CD14-positive monocyte (primary cell): Measurements from ENCODE around the gene WAC. TPM values are rescaled to one million over a fixed set of nuclear protein-coding genes. Genes with fewer than 3 reads are reported as not detected.

Experiments
- DNase-seq, 3 donors: peaks; one replicate each; pipeline ENCODE4 v3.0.0-alpha.2; 2011 to 2022
- H2AFZ ChIP-seq: 2 replicates; pipeline ENCODE4 v1.6.0; 2012; ENCODE audit warnings: mild to moderate bottlenecking, low read depth, low read length, inconsistent platforms; ENCODE audit not compliant: insufficient read depth, poor library complexity, severe bottlenecking
- H3K27ac ChIP-seq, 2 donors: 1 replicate in 1 of 2; 2 replicates in 1 of 2; pipeline ENCODE4 v1.5.1; 2012 to 2013; ENCODE audit warnings: low read length in 2 of 2, control low read depth in 1 of 2, inconsistent platforms in 1 of 2, low read depth in 1 of 2, mild to moderate bottlenecking in 1 of 2
- H3K27me3 ChIP-seq, 2 donors: one replicate each; pipeline versions ENCODE4 v1.6.0 to v1.6.1; 2011 to 2013; ENCODE audit warnings: low read length in 2 of 2; ENCODE audit not compliant: control insufficient read depth in 2 of 2, insufficient read depth in 2 of 2
- H3K36me3 ChIP-seq, 2 donors: replicated peaks in 1 of 2; 1 replicate in 1 of 2; 2 replicates in 1 of 2; pipeline versions ENCODE4 v1.5.1 to v1.6.1; 2012 to 2013; ENCODE audit warnings: low read length in 2 of 2, control low read depth in 1 of 2, inconsistent platforms in 1 of 2, mild to moderate bottlenecking in 1 of 2; ENCODE audit not compliant: insufficient read depth in 2 of 2, control insufficient read depth in 1 of 2
- H3K4me1 ChIP-seq, 2 donors: 1 replicate in 1 of 2; 2 replicates in 1 of 2; pipeline versions ENCODE4 v1.5.1 to v1.6.1; 2012 to 2013; ENCODE audit warnings: low read length in 2 of 2, control low read depth in 1 of 2, inconsistent platforms in 1 of 2, mild to moderate bottlenecking in 1 of 2, moderate library complexity in 1 of 2; ENCODE audit not compliant: insufficient read depth in 2 of 2, control insufficient read depth in 1 of 2
- H3K4me2 ChIP-seq: replicated peaks from 2 replicates; pipeline ENCODE3; 2012; ENCODE audit warnings: low read length, moderate library complexity, mild to moderate bottlenecking; ENCODE audit not compliant: poor library complexity, severe bottlenecking; ENCODE audit errors: extremely low read depth
- H3K4me3 ChIP-seq, 3 experiments: fragments of 200-600 bp in 1 of 3; sonication (generic) in 1 of 3; replicated peaks in 1 of 3; 1 replicate in 2 of 3; 2 replicates in 1 of 3; pipeline ENCODE4 v1.5.1; 2011 to 2013; ENCODE audit warnings: low read length in 3 of 3, mild to moderate bottlenecking in 3 of 3, control low read depth in 2 of 3, low read depth in 2 of 3, inconsistent platforms in 1 of 3, moderate library complexity in 1 of 3
- H3K79me2 ChIP-seq: 2 replicates; pipeline ENCODE4 v1.6.0; 2012; ENCODE audit warnings: mild to moderate bottlenecking, control low read depth, inconsistent platforms, low read length, moderate library complexity; ENCODE audit not compliant: insufficient read depth
- H3K9ac ChIP-seq: 2 replicates; pipeline ENCODE4 v1.6.0; 2017; ENCODE audit warnings: low read length, mild to moderate bottlenecking; ENCODE audit not compliant: insufficient read depth, poor library complexity, severe bottlenecking
- H3K9me3 ChIP-seq, 2 donors: replicated peaks in 1 of 2; 1 replicate in 1 of 2; 2 replicates in 1 of 2; pipeline versions ENCODE4 v1.5.1 to v1.6.1; 2012 to 2013; ENCODE audit warnings: low read length in 2 of 2, control low read depth in 1 of 2; ENCODE audit not compliant: control insufficient read depth in 1 of 2, insufficient read depth in 1 of 2
- H4K20me1 ChIP-seq: 2 replicates; pipeline ENCODE4 v1.6.0; 2012; ENCODE audit warnings: mild to moderate bottlenecking, low read length, control low read depth, moderate library complexity; ENCODE audit not compliant: insufficient read depth
- H3K27ac Mint-ChIP-seq, 7 donors: one replicate each; pipeline ENCODE4 v1.8.0; 2020; ENCODE audit warnings: mild to moderate bottlenecking in 7 of 7, mixed read lengths in 7 of 7, moderate library complexity in 6 of 7, inconsistent platforms in 2 of 7
- H3K27me3 Mint-ChIP-seq, 3 donors: one replicate each; pipeline ENCODE4 v1.8.0; 2021 to 2022; ENCODE audit warnings: low read depth in 3 of 3, mild to moderate bottlenecking in 3 of 3, mixed read lengths in 3 of 3, moderate library complexity in 3 of 3, inconsistent platforms in 1 of 3
- H3K36me3 Mint-ChIP-seq, 2 donors: one replicate each; pipeline ENCODE4 v1.8.0; 2020; ENCODE audit warnings: mixed read lengths in 2 of 2, inconsistent platforms in 1 of 2, mild to moderate bottlenecking in 1 of 2
- H3K4me1 Mint-ChIP-seq: one replicate; pipeline ENCODE4 v1.8.0; 2020; ENCODE audit warnings: mild to moderate bottlenecking, mixed read lengths
- H3K4me3 Mint-ChIP-seq, 2 donors: one replicate each; pipeline ENCODE4 v1.8.0; 2020; ENCODE audit warnings: mild to moderate bottlenecking in 2 of 2, mixed read lengths in 2 of 2, moderate library complexity in 1 of 2
- H3K9me3 Mint-ChIP-seq, 7 donors: one replicate each; pipeline ENCODE4 v1.8.0; 2020 to 2022; ENCODE audit warnings: mixed read lengths in 7 of 7, mild to moderate bottlenecking in 6 of 7, moderate library complexity in 6 of 7, inconsistent platforms in 2 of 7
- WGBS: methylation state at CpG from one replicate; pipeline ENCODE4 v1.1.5; 2013; ENCODE audit warnings: missing lambda C conversion rate; ENCODE audit not compliant: insufficient coverage; 5-methylcytosine and 5-hydroxymethylcytosine counted together
- intact Hi-C, 2 donors: fragments of 100-400 bp; cut with micrococcal nuclease; formaldehyde crosslinking; loops; one replicate each; pipeline versions ENCODE4 v1.15.0 to v1.15.1; 2023
- polyA plus RNA-seq, 3 donors: library from polyadenylated mRNA; depleted of rRNA in 1 of 3; unstranded in 2 of 3; stranded (reverse) in 1 of 3; fragments of 300-500 nt in 2 of 3; fragments of >200 nt in 1 of 3; fragmentation: Illumina TruSeq in 2 of 3; gene quantifications; 1 replicate in 2 of 3; 2 replicates in 1 of 3; pipeline ENCODE4 v1.2.3, GENCODE V29; 2012 to 2021
- TF ChIP-seq, protein P1 (sequence below): fragments of 200-600 bp; IDR thresholded peaks from one replicate; pipeline ENCODE4 v1.8.0; 2022; ENCODE audit warnings: antibody characterized with exemption, mild to moderate bottlenecking

WAC gene
- polyA plus RNA-seq, 3 donors, result 46.7 to 80.8 (median 67.9) TPM

DNA sequence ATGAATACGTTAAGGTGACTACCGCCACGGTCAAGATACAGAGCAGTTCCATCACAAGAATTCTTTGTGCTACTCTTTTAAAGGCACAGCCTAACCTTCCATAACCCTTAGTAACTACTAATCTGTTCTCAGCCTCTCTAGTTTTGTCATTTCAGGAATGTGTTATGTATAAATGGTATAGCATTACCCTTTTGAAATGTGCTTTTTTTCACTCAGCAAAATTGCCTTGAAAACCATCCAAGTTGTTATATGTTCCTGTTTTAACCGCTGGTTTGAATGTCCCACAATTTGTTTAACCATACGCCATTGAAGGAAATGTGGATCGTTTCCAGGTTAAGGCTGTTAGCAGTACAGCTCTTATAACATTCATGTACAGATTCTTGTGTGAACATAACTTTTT, 32.0 kb downstream of the WAC start:
- no peak overlapping the region for H2AFZ ChIP-seq
- no peaks in the 10 kb centered on the region for H3K9me3 ChIP-seq
- peaks cover 61 to 71% of the 10 kb centered on the region in 2 donors for H3K36me3 Mint-ChIP-seq
- WGBS, result no CpG with 5 or more reads among the region's 6 CpGs
- no peak overlapping the region for H3K4me2 ChIP-seq
- no peak for DNase-seq
- H3K27me3 ChIP-seq, result no peaks in the 10 kb centered on the region
- no peaks in the 10 kb centered on the region for H3K27me3 Mint-ChIP-seq
- TF ChIP-seq, protein P1, sequence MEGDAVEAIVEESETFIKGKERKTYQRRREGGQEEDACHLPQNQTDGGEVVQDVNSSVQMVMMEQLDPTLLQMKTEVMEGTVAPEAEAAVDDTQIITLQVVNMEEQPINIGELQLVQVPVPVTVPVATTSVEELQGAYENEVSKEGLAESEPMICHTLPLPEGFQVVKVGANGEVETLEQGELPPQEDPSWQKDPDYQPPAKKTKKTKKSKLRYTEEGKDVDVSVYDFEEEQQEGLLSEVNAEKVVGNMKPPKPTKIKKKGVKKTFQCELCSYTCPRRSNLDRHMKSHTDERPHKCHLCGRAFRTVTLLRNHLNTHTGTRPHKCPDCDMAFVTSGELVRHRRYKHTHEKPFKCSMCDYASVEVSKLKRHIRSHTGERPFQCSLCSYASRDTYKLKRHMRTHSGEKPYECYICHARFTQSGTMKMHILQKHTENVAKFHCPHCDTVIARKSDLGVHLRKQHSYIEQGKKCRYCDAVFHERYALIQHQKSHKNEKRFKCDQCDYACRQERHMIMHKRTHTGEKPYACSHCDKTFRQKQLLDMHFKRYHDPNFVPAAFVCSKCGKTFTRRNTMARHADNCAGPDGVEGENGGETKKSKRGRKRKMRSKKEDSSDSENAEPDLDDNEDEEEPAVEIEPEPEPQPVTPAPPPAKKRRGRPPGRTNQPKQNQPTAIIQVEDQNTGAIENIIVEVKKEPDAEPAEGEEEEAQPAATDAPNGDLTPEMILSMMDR, result no peak
- no peak overlapping the region for H3K4me3 Mint-ChIP-seq
- H3K4me1 ChIP-seq, result peaks cover 3 to 13% of the 10 kb centered on the region in 2 donors
- peak overlapping the region in 2 of 7 donors; percentile 11 to 46 for H3K27ac Mint-ChIP-seq
- H3K4me3 ChIP-seq, result no peak overlapping the region
- peaks cover 100% of the 10 kb centered on the region for H4K20me1 ChIP-seq
- H3K4me1 Mint-ChIP-seq, result peaks cover 42% of the 10 kb centered on the region
- peaks cover 24 to 96% of the 10 kb centered on the region in 2 donors for H3K36me3 ChIP-seq
- H3K9ac ChIP-seq, result no peak overlapping the region
- H3K27ac ChIP-seq, result peak overlapping the region in 1 of 2 donors; percentile 56
- H3K9me3 Mint-ChIP-seq, result no peaks in the 10 kb centered on the region
- intact Hi-C loops, result no loop called here
- peaks cover 100% of the 10 kb centered on the region for H3K79me2 ChIP-seq

DNA sequence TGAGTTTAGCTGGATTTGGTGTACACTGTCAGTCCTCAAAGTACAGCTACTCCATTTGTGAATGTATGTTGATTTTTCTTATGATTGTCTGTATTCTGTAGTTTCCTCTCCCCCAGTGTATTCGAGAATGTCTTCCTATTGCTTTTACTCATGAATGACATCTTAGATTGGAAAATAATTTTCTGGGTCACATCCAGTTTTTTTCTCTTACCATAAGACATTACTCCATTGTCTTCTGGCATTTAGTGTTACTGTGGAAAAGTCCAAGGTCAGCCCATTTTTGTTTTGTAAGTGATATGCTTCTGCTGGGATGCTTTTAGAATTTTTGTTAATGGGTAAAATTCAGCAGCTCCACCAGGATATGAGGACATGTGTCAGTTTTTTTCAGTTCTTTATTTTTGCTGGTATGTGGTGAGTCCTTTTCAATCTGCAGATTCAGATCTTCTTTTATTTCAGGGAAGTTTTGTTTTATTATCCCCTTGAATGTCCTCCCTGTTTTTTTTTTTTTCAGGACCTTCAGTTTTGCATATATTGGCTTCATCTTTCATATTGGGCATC, 33.6 kb downstream of the WAC start:
- H3K27ac Mint-ChIP-seq, result peak overlapping the region in 4 of 7 donors; percentile 14 to 72 (median 32)
- no peaks in the 10 kb centered on the region for H3K9me3 Mint-ChIP-seq
- peaks cover 31 to 92% of the 10 kb centered on the region in 2 donors for H3K36me3 ChIP-seq
- peaks cover 36% of the 10 kb centered on the region for H3K4me1 Mint-ChIP-seq
- H3K27me3 Mint-ChIP-seq, result no peaks in the 10 kb centered on the region
- no peak overlapping the region for H3K4me3 ChIP-seq
- H3K27me3 ChIP-seq, result no peaks in the 10 kb centered on the region
- peaks cover 100% of the 10 kb centered on the region for H4K20me1 ChIP-seq
- H3K4me2 ChIP-seq, result no peak overlapping the region
- H3K79me2 ChIP-seq, result peaks cover 100% of the 10 kb centered on the region
- H3K9me3 ChIP-seq, result no peaks in the 10 kb centered on the region
- peaks cover 0 to 12% of the 10 kb centered on the region in 2 donors for H3K4me1 ChIP-seq
- no peak overlapping the region for H3K4me3 Mint-ChIP-seq
- TF ChIP-seq, protein P1, result no peak
- intact Hi-C loops, result no loop called here
- peak overlapping the region in 1 of 2 donors; percentile 28 for H3K27ac ChIP-seq
- DNase-seq, result no peak
- no CpG with 5 or more reads among the region's 1 CpG for WGBS
- H3K36me3 Mint-ChIP-seq, result peaks cover 59 to 68% of the 10 kb centered on the region in 2 donors
- no peak overlapping the region for H3K9ac ChIP-seq
- H2AFZ ChIP-seq, result no peak overlapping the region
